Astrocyte (in vitro differentiated cells and primary cell): ENCODE results near the gene SLC25A10.

Experiments
- CTCF ChIP-seq: IDR thresholded peaks from 2 replicates; pipeline ENCODE4 v1.5.1; 2011; ENCODE audit warnings: low read depth, mild to moderate bottlenecking, inconsistent platforms, low read length, moderate library complexity; ENCODE audit not compliant: insufficient read depth
- EZH2 ChIP-seq: IDR thresholded peaks from 2 replicates; pipeline ENCODE4 v1.6.1; 2012; ENCODE audit warnings: mild to moderate bottlenecking, low read length, inconsistent platforms; ENCODE audit not compliant: insufficient read depth

GRCh38 chr17:81672504-81672903 is 39.6 kb upstream of the SLC25A10 start:
- TF ChIP-seq CTCF (no peak), EZH2 (no peak)
